GM12878 (cell line): ENCODE data around the gene ZFP1.

Experiments
- ATF2 ChIP-seq: IDR thresholded peaks from 2 replicates; pipeline ENCODE4 v1.6.1; 2012; ENCODE audit warnings: low read length, inconsistent platforms
- CBFB ChIP-seq: IDR thresholded peaks from 2 replicates; pipeline ENCODE4 v1.6.1; 2016; ENCODE audit warnings: antibody characterized with exemption, low read depth
- CEBPB ChIP-seq, 2 experiments: fragments of 150-350 bp in 1 of 2; IDR thresholded peaks; 2 replicates each; pipeline ENCODE4 v1.6.1; 2012 to 2014; ENCODE audit warnings: low read depth in 2 of 2, low read length in 2 of 2, borderline replicate concordance in 1 of 2, inconsistent platforms in 1 of 2
- EED ChIP-seq: sonication (generic); IDR thresholded peaks from 2 replicates; pipeline ENCODE4 v1.6.1; 2016; ENCODE audit warnings: antibody characterized with exemption, low read depth
- POLR2A ChIP-seq: IDR thresholded peaks from 2 replicates; pipeline ENCODE4 v1.6.1; 2011; ENCODE audit warnings: low read depth, mild to moderate bottlenecking, low read length
- RAD21 ChIP-seq: IDR thresholded peaks from 2 replicates; pipeline ENCODE4 v1.6.1; 2011; ENCODE audit warnings: mild to moderate bottlenecking, low read depth, low read length, moderate library complexity; ENCODE audit not compliant: insufficient read depth
- RCOR1 ChIP-seq: conservative IDR thresholded peaks from 2 replicates; pipeline ENCODE4 v1.6.1; 2012; ENCODE audit warnings: low read depth, low read length, improper control_type of control experiment
- RELA ChIP-seq: fragments of 450-650 bp; IDR thresholded peaks from 2 replicates; pipeline ENCODE4 v1.8.0; 2014; ENCODE audit warnings: borderline replicate concordance; ENCODE audit not compliant: partially characterized antibody
- TAF1 ChIP-seq: IDR thresholded peaks from 2 replicates; pipeline ENCODE4 v1.6.1; 2011; ENCODE audit warnings: mild to moderate bottlenecking, low read depth, low read length, borderline replicate concordance
- ZZZ3 ChIP-seq: IDR thresholded peaks from 2 replicates; pipeline ENCODE4 v1.6.1; 2011; ENCODE audit warnings: low read depth; ENCODE audit not compliant: control insufficient read depth, insufficient read length
- TF ChIP-seq, protein P1 (sequence below), 3 experiments: IDR thresholded peaks in 2 of 3; conservative IDR thresholded peaks in 1 of 3; 2 replicates each; pipeline ENCODE4 v1.5.1; 2011; ENCODE audit warnings: low read depth in 3 of 3, low read length in 3 of 3, mild to moderate bottlenecking in 3 of 3, control low read depth in 2 of 3, moderate library complexity in 2 of 3, inconsistent platforms in 1 of 3, mixed read lengths in 1 of 3; ENCODE audit not compliant: control insufficient read depth in 2 of 3, insufficient read depth in 1 of 3; ENCODE audit errors: extremely low read depth in 1 of 3
- TF ChIP-seq, protein P2 (sequence below): IDR thresholded peaks from 2 replicates; pipeline ENCODE4 v1.6.1; 2011; ENCODE audit warnings: low read depth, low read length, improper control_type of control experiment, borderline replicate concordance
- TF ChIP-seq, protein P3 (sequence below): fragments of 450-650 bp; IDR thresholded peaks from 2 replicates; pipeline ENCODE4 v1.6.1; 2017; ENCODE audit warnings: mild to moderate bottlenecking

GRCh38 chr16:75218256-75219076, 70.1 kb downstream of the ZFP1 start, which contains the start of gene CTRB1:
- TF ChIP-seq ATF2 (no peak), RCOR1 (no peak), RELA (no peak), CBFB (peak; percentile 16; the same call in 1 of the 2 replicates), POLR2A (peak; percentile 52; the same call in 1 of the 2 replicates), RAD21 (no peak), ZZZ3 (no peak), CEBPB (IDR thresholded peaks at IDR 0.05; ENCODE audit: borderline replicate concordance in 1 of 2, low read depth in 2 of 2, low read length in 2 of 2) (no peak), TAF1 (no peak), EED (peak; percentile 48; the same call in 1 of the 2 replicates)
- TF ChIP-seq, protein P1, sequence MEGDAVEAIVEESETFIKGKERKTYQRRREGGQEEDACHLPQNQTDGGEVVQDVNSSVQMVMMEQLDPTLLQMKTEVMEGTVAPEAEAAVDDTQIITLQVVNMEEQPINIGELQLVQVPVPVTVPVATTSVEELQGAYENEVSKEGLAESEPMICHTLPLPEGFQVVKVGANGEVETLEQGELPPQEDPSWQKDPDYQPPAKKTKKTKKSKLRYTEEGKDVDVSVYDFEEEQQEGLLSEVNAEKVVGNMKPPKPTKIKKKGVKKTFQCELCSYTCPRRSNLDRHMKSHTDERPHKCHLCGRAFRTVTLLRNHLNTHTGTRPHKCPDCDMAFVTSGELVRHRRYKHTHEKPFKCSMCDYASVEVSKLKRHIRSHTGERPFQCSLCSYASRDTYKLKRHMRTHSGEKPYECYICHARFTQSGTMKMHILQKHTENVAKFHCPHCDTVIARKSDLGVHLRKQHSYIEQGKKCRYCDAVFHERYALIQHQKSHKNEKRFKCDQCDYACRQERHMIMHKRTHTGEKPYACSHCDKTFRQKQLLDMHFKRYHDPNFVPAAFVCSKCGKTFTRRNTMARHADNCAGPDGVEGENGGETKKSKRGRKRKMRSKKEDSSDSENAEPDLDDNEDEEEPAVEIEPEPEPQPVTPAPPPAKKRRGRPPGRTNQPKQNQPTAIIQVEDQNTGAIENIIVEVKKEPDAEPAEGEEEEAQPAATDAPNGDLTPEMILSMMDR (IDR thresholded peaks at IDR 0.05 in 2 of 3, conservative IDR thresholded peaks at IDR 0.05 in 1 of 3; ENCODE audit: control insufficient read depth in 2 of 3, extremely low read depth in 1 of 3, insufficient read depth in 1 of 3, low read depth in 3 of 3, low read length in 3 of 3), result no peak
- TF ChIP-seq, protein P2, sequence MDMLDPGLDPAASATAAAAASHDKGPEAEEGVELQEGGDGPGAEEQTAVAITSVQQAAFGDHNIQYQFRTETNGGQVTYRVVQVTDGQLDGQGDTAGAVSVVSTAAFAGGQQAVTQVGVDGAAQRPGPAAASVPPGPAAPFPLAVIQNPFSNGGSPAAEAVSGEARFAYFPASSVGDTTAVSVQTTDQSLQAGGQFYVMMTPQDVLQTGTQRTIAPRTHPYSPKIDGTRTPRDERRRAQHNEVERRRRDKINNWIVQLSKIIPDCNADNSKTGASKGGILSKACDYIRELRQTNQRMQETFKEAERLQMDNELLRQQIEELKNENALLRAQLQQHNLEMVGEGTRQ, result no peak
- TF ChIP-seq, protein P3, sequence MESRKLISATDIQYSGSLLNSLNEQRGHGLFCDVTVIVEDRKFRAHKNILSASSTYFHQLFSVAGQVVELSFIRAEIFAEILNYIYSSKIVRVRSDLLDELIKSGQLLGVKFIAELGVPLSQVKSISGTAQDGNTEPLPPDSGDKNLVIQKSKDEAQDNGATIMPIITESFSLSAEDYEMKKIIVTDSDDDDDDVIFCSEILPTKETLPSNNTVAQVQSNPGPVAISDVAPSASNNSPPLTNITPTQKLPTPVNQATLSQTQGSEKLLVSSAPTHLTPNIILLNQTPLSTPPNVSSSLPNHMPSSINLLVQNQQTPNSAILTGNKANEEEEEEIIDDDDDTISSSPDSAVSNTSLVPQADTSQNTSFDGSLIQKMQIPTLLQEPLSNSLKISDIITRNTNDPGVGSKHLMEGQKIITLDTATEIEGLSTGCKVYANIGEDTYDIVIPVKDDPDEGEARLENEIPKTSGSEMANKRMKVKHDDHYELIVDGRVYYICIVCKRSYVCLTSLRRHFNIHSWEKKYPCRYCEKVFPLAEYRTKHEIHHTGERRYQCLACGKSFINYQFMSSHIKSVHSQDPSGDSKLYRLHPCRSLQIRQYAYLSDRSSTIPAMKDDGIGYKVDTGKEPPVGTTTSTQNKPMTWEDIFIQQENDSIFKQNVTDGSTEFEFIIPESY, result no peak
